NCI-H82 treated with DMSO at 0.1 percent for 48 hours (cell line): ENCODE results near the gene UGT1A10.
"Not testable (repeated sequence)": the region's sequence is repeated elsewhere in the genome, so short reads cannot be mapped to it uniquely, and the experiment has no call there.

ENCODE experiments used
- DNase-seq: peaks from one replicate; lab custom pipeline; 2025; ENCODE audit not compliant: unreplicated experiment; lab: John Stamatoyannopoulos, UW

Gene UGT1A10

GRCh38 chr2:233691443-233692433 lies 55.5 kb downstream of the UGT1A10 start:
- DNase-seq: no peak

- DNase-seq: no peak
These were observed 56.4 kb downstream of the UGT1A10 start, which contains the start of gene UGT1A6 for GRCh38 chr2:233692648-233693047. TSS of gene UGT1A6 (plus strand) at chr2:233692890. CDS start at chr2:233693005, 115 bp downstream.

GRCh38 chr2:233693963-233694362 lies 57.7 kb downstream of the UGT1A10 start:
- DNase-seq: no peak

GRCh38 chr2:233698740-233699139 lies 62.5 kb downstream of the UGT1A10 start:
- DNase-seq: no peak

GRCh38 chr2:233699424-233700027 lies 63.3 kb downstream of the UGT1A10 start:
- DNase-seq: no peak

- DNase-seq: no peak
These were observed 63.9 kb downstream of the UGT1A10 start for GRCh38 chr2:233700028-233700635.

- DNase-seq: not testable (repeated sequence)
These were observed 64.6 kb downstream of the UGT1A10 start for GRCh38 chr2:233700842-233701241.

GRCh38 chr2:233702238-233702637 lies 66.0 kb downstream of the UGT1A10 start:
- DNase-seq: no peak

GRCh38 chr2:233705911-233706506 lies 69.8 kb downstream of the UGT1A10 start:
- DNase-seq: no peak

GRCh38 chr2:233706720-233707119 lies 70.5 kb downstream of the UGT1A10 start:
- DNase-seq: no peak

GRCh38 chr2:233707940-233708644 lies 71.8 kb downstream of the UGT1A10 start:
- DNase-seq: no peak

GRCh38 chr2:233708942-233709341 lies 72.7 kb downstream of the UGT1A10 start:
- DNase-seq: no peak

- DNase-seq: peak; percentile 64
These were observed 75.2 kb downstream of the UGT1A10 start for GRCh38 chr2:233711312-233712008.

- DNase-seq: no peak
These were observed 76.5 kb downstream of the UGT1A10 start, which contains the start of gene UGT1A5 for GRCh38 chr2:233712611-233713261. TSS of gene UGT1A5 (plus strand) at chr2:233712907. CDS start at chr2:233712992, 85 bp downstream.

GRCh38 chr2:233713262-233713615 lies 77.0 kb downstream of the UGT1A10 start:
- DNase-seq: no peak

- no peak for DNase-seq
These were observed 77.9 kb downstream of the UGT1A10 start for GRCh38 chr2:233714121-233714520.

- DNase-seq: no peak
These were observed 82.3 kb downstream of the UGT1A10 start, which contains the start of gene UGT1A4 for GRCh38 chr2:233718552-233718951. TSS of gene UGT1A4 (plus strand) at chr2:233718736. CDS start at chr2:233718821, 85 bp downstream.

GRCh38 chr2:233728723-233729301 lies 92.6 kb downstream of the UGT1A10 start, which contains the start of gene UGT1A3:
TSS of gene UGT1A3 (plus strand) at chr2:233729042. CDS start at chr2:233729127, 85 bp downstream.
- DNase-seq: no peak
